ENCODE measurements around the gene RAB25. TPM values are rescaled to one million over a fixed set of nuclear protein-coding genes. Genes with fewer than 3 reads are reported as not detected.

Gene RAB25
- total and polyA plus RNA-seq, 2 of the 13 experiments (the other 11 are each of a cell fraction or from before 2014, with no cell fraction given) = 0.20 to 0.22 TPM

- TF ChIP-seq ONECUT2 (CRISPR knock-in tag; IDR thresholded peaks at IDR 0.05) (no peak), AKNA (CRISPR knock-in tag; IDR thresholded peaks at IDR 0.05; ENCODE audit: borderline replicate concordance) (no peak), JARID2 (CRISPR knock-in tag; IDR thresholded peaks at IDR 0.05; ENCODE audit: insufficient replicate concordance) (no peak), SNAPC4 (CRISPR knock-in tag; IDR thresholded peaks at IDR 0.05) (peak; percentile 87), ZNF432 (CRISPR knock-in tag; IDR thresholded peaks at IDR 0.05; ENCODE audit: borderline replicate concordance) (no peak), AFF4 (CRISPR knock-in tag; IDR thresholded peaks at IDR 0.05) (no peak), CHD4 (IDR thresholded peaks at IDR 0.05; ENCODE audit: borderline replicate concordance, low read length) (no peak), ZNF205 (CRISPR knock-in tag; IDR thresholded peaks at IDR 0.05) (peak; percentile 49; the same call in 1 of the 2 replicates), CEBPB (IDR thresholded peaks at IDR 0.05; ENCODE audit: borderline replicate concordance, low read depth, low read length) (no peak), NCOA5 (CRISPR knock-in tag; IDR thresholded peaks at IDR 0.05) (no peak), EEA1 (CRISPR knock-in tag; IDR thresholded peaks at IDR 0.05; ENCODE audit: borderline replicate concordance) (no peak), TBP (CRISPR knock-in tag; IDR thresholded peaks at IDR 0.05) (0 out of 2 replicates have a peak, but pooled peaks have one; percentile 68), RNF2 (conservative IDR thresholded peaks at IDR 0.05; ENCODE audit: low read depth) (peak; percentile 13; the same call in 1 of the 2 replicates), ASH2L (IDR thresholded peaks at IDR 0.05; ENCODE audit: insufficient read length, low read depth, low read length) (peak; percentile 85), ATRX (CRISPR knock-in tag; IDR thresholded peaks at IDR 0.05; ENCODE audit: borderline replicate concordance) (no peak)
Observed at GRCh38 chr1:156054500-156055280, 6.3 kb upstream of the RAB25 start, which contains the start of gene LAMTOR2 (continued).
